HG02840 (cell line): ENCODE results near the gene CHIA.
"Not testable (repeated sequence)": the region's sequence is repeated elsewhere in the genome, so short reads cannot be mapped to it uniquely, and the experiment has no call there.

Source experiments
- ATAC-seq: cut with Tn5 transposase; IDR thresholded peaks from one replicate; pipeline ENCODE4 v1.9.1; 2021; ENCODE audit warnings: mild to moderate bottlenecking, moderate library complexity, moderate number of reproducible peaks; ENCODE audit not compliant: unreplicated experiment, low FRiP score

Gene CHIA

GRCh38 chr1:111360257-111360656, 69.6 kb downstream of the CHIA start:
- not testable (repeated sequence) for ATAC-seq

- no peak for ATAC-seq
Observed at GRCh38 chr1:111361761-111362160, 71.1 kb downstream of the CHIA start.

- ATAC-seq, result no peak
Observed at GRCh38 chr1:111364690-111365089, 74.0 kb downstream of the CHIA start.

GRCh38 chr1:111366256-111366655, 75.6 kb downstream of the CHIA start:
- no peak for ATAC-seq

- no peak for ATAC-seq
Observed at GRCh38 chr1:111369177-111369576, 78.5 kb downstream of the CHIA start.

- no peak for ATAC-seq
Observed at GRCh38 chr1:111369645-111370044, 79.0 kb downstream of the CHIA start.
